IMR-90 (cell line): Measurements from ENCODE around the gene FABP6. TPM values are rescaled to one million over a fixed set of nuclear protein-coding genes. Genes with fewer than 3 reads are reported as not detected.
A peak's percentile ranks its signal among the peaks of the same experiment; 100 is the strongest.

Experiments
- ATAC-seq: fragments of 200-7000 bp; cut with Tn5 transposase; 2 replicates; pipeline ENCODE4 v1.9.1; 2020; ENCODE audit warnings: low read depth, mild to moderate bottlenecking, moderate library complexity
- BruUV-seq: library from RNA; stranded (reverse); fragments of 400-500 nt; replicated peaks from 2 replicates; lab custom pipeline; 2021; lab: Mats Ljungman, UMichigan
- CTCF ChIA-PET: fragments of 300-600 bp; formaldehyde crosslinking; extraction: SDS; loops from one replicate; lab custom pipeline; 2021; ENCODE audit warnings: antibody characterized with exemption; lab: Yijun Ruan, JAX
- POLR2A ChIA-PET: fragments of 300-600 bp; sonication (Branson Sonifier 250); formaldehyde crosslinking; loops from one replicate; lab custom pipeline; 2022; ENCODE audit warnings: antibody characterized with exemption; ENCODE audit not compliant: unreplicated experiment; lab: Charles Lee
- DNase-seq: peaks from one replicate; pipeline ENCODE4 v3.0.0; 2013
- H2AFZ ChIP-seq: replicated peaks from 2 replicates; pipeline ENCODE3; 2013; ENCODE audit warnings: low read length, mild to moderate bottlenecking; ENCODE audit not compliant: poor library complexity
- H2AK5ac ChIP-seq: 2 replicates; pipeline ENCODE4 v1.6.1; 2013; ENCODE audit warnings: low read depth, low read length, inconsistent platforms
- H2AK9ac ChIP-seq: replicated peaks from 2 replicates; pipeline ENCODE3; 2013; ENCODE audit warnings: mild to moderate bottlenecking, low read depth, low read length, moderate library complexity; ENCODE audit not compliant: poor library complexity
- H2BK120ac ChIP-seq: 2 replicates; pipeline ENCODE4 v1.6.1; 2013; ENCODE audit warnings: low read depth, low read length, inconsistent platforms
- H2BK15ac ChIP-seq: 3 replicates; pipeline ENCODE4 v1.6.1; 2013; ENCODE audit warnings: low read depth, low read length, inconsistent platforms
- H2BK20ac ChIP-seq: 2 replicates; pipeline ENCODE4 v1.6.1; 2013; ENCODE audit warnings: low read depth, mild to moderate bottlenecking, inconsistent platforms, low read length, moderate library complexity
- H2BK5ac ChIP-seq: 2 replicates; pipeline ENCODE4 v1.6.1; 2013; ENCODE audit warnings: mild to moderate bottlenecking, low read depth, low read length, inconsistent platforms; ENCODE audit not compliant: poor library complexity, severe bottlenecking
- H3K14ac ChIP-seq: replicated peaks from 2 replicates; pipeline ENCODE4 v1.6.1; 2013; ENCODE audit warnings: low read depth, low read length, inconsistent platforms
- H3K18ac ChIP-seq: 2 replicates; pipeline ENCODE4 v1.6.1; 2013; ENCODE audit warnings: low read depth, low read length, control low read depth
- H3K23ac ChIP-seq: 2 replicates; pipeline ENCODE4 v1.6.1; 2013; ENCODE audit warnings: low read depth, low read length, inconsistent platforms
- H3K27ac ChIP-seq: 2 replicates; pipeline ENCODE4 v1.5.1; 2013; ENCODE audit warnings: mild to moderate bottlenecking, control low read depth, low read length; ENCODE audit not compliant: insufficient read depth
- H3K27me3 ChIP-seq: 2 replicates; pipeline ENCODE4 v1.6.1; 2013; ENCODE audit warnings: low read length; ENCODE audit not compliant: control insufficient read depth, insufficient read depth
- H3K36me3 ChIP-seq: 2 replicates; pipeline ENCODE4 v1.6.1; 2013; ENCODE audit warnings: low read length, mixed read lengths; ENCODE audit not compliant: control insufficient read depth, insufficient read depth
- H3K4ac ChIP-seq: 2 replicates; pipeline ENCODE4 v1.6.1; 2013; ENCODE audit warnings: low read depth, low read length, inconsistent platforms
- H3K4me1 ChIP-seq: 2 replicates; pipeline ENCODE4 v1.6.1; 2013; ENCODE audit warnings: low read length, mixed read lengths; ENCODE audit not compliant: control insufficient read depth, insufficient read depth
- H3K4me2 ChIP-seq: 2 replicates; pipeline ENCODE4 v1.6.1; 2013; ENCODE audit warnings: low read depth, mild to moderate bottlenecking, control low read depth, low read length, moderate library complexity
- H3K4me3 ChIP-seq: 2 replicates; pipeline ENCODE4 v1.5.1; 2013; ENCODE audit warnings: low read depth, mild to moderate bottlenecking, control low read depth, low read length, moderate library complexity; ENCODE audit not compliant: insufficient read depth
- H3K56ac ChIP-seq: 2 replicates; pipeline ENCODE4 v1.6.1; 2013; ENCODE audit warnings: low read length, inconsistent platforms; ENCODE audit not compliant: insufficient read depth; ENCODE audit errors: extremely low read depth
- H3K79me1 ChIP-seq, 2 experiments: 2 replicates each; pipeline ENCODE4 v1.6.1; 2013; ENCODE audit warnings: low read length in 2 of 2, inconsistent platforms in 1 of 2, low read depth in 1 of 2
- H3K9ac ChIP-seq: 2 replicates; pipeline ENCODE4 v1.6.1; 2013; ENCODE audit warnings: low read depth, low read length, control low read depth
- H3K9me1 ChIP-seq: 2 replicates; pipeline ENCODE4 v1.6.1; 2013; ENCODE audit warnings: low read length, inconsistent platforms; ENCODE audit not compliant: insufficient read depth
- H3K9me3 ChIP-seq: 2 replicates; pipeline ENCODE4 v1.6.1; 2013; ENCODE audit warnings: low read length; ENCODE audit not compliant: control insufficient read depth, insufficient read depth
- H4K20me1 ChIP-seq: 2 replicates; pipeline ENCODE4 v1.6.1; 2013; ENCODE audit warnings: low read length, inconsistent platforms; ENCODE audit not compliant: insufficient read depth
- H4K5ac ChIP-seq: 2 replicates; pipeline ENCODE4 v1.6.1; 2013; ENCODE audit warnings: mild to moderate bottlenecking, low read depth, low read length, control low read depth
- H4K8ac ChIP-seq, 2 experiments: 2 replicates each; pipeline ENCODE4 v1.6.1; 2013; ENCODE audit warnings: low read depth in 2 of 2, low read length in 2 of 2, control low read depth in 1 of 2, inconsistent platforms in 1 of 2
- H4K91ac ChIP-seq: 2 replicates; pipeline ENCODE4 v1.6.1; 2013; ENCODE audit warnings: low read depth, low read length, inconsistent platforms; ENCODE audit not compliant: insufficient read depth
- CEBPB ChIP-seq: IDR thresholded peaks from 2 replicates; pipeline ENCODE4 v1.6.1; 2012; ENCODE audit warnings: low read depth, low read length, improper control_type of control experiment
- CHD1 ChIP-seq: IDR thresholded peaks from 2 replicates; pipeline ENCODE4 v1.6.1; 2012; ENCODE audit warnings: low read depth, low read length, improper control_type of control experiment
- ELK1 ChIP-seq: fragments of 150-350 bp; IDR thresholded peaks from 2 replicates; pipeline ENCODE4 v1.6.1; 2016; ENCODE audit warnings: low read depth, mild to moderate bottlenecking, low read length, moderate library complexity, borderline replicate concordance
- MAZ ChIP-seq: IDR thresholded peaks from 2 replicates; pipeline ENCODE4 v1.6.1; 2012; ENCODE audit warnings: low read depth, mild to moderate bottlenecking, low read length, improper control_type of control experiment, moderate library complexity, borderline replicate concordance
- MXI1 ChIP-seq: IDR thresholded peaks from 2 replicates; pipeline ENCODE4 v1.6.1; 2012; ENCODE audit warnings: low read depth, mild to moderate bottlenecking, low read length, moderate library complexity, borderline replicate concordance
- NFE2L2 ChIP-seq: fragments of 150-350 bp; IDR thresholded peaks from 2 replicates; pipeline ENCODE4 v1.6.1; 2016; ENCODE audit warnings: low read depth, mild to moderate bottlenecking, low read length
- POLR2A ChIP-seq: IDR thresholded peaks from 2 replicates; pipeline ENCODE4 v1.6.1; 2012; ENCODE audit warnings: mild to moderate bottlenecking, low read depth, low read length
- RAD21 ChIP-seq: IDR thresholded peaks from 2 replicates; pipeline ENCODE4 v1.6.1; 2012; ENCODE audit warnings: low read length, improper control_type of control experiment
- RCOR1 ChIP-seq: IDR thresholded peaks from 2 replicates; pipeline ENCODE4 v1.6.1; 2012; ENCODE audit warnings: mild to moderate bottlenecking, low read length, improper control_type of control experiment; ENCODE audit not compliant: insufficient replicate concordance
- RFX5 ChIP-seq: IDR thresholded peaks from 2 replicates; pipeline ENCODE4 v1.8.0; 2012; ENCODE audit warnings: low read depth, mild to moderate bottlenecking, low read length, moderate library complexity
- SMC3 ChIP-seq: fragments of 150-350 bp; IDR thresholded peaks from 2 replicates; pipeline ENCODE4 v1.6.1; 2016; ENCODE audit warnings: low read depth, mild to moderate bottlenecking, antibody characterized with exemption, low read length, moderate library complexity
- USF2 ChIP-seq: fragments of 150-350 bp; IDR thresholded peaks from 2 replicates; pipeline ENCODE4 v1.6.1; 2017; ENCODE audit warnings: mild to moderate bottlenecking, antibody characterized with exemption, low read length, low read depth
- WGBS, 2 experiments: methylation state at CpG; one replicate each; pipeline versions ENCODE4 v1.1.5 to v1.1.7; 2013; ENCODE audit warnings: missing lambda C conversion rate in 2 of 2; ENCODE audit not compliant: insufficient read length in 1 of 2; ENCODE audit errors: extremely low coverage in 2 of 2; 5-methylcytosine and 5-hydroxymethylcytosine counted together
- dilution Hi-C: fragments of 300-500 bp; cut with HindIII; formaldehyde crosslinking; loops from one replicate; pipeline ENCODE4 v1.14.3; 2018; ENCODE audit warnings: low sequenced_read_pairs; ENCODE audit not compliant: unreplicated experiment
- in situ Hi-C: fragments of 300-500 bp; cut with MboI; formaldehyde crosslinking; loops from 3 replicates; pipeline ENCODE4 v1.14.3; 2019; ENCODE audit warnings: low sequenced_read_pairs, inconsistent platforms, mixed read lengths
- intact Hi-C: fragments of 100-400 bp; cut with micrococcal nuclease; formaldehyde crosslinking; loops from 2 replicates; pipeline ENCODE4 v1.10.0; 2022
- polyA plus RNA-seq, 3 experiments: library from polyadenylated mRNA; depleted of rRNA; stranded (reverse); fragments of >200 nt; gene quantifications; 2 replicates each; pipeline ENCODE4 v1.2.3, GENCODE V29; 2012; ENCODE audit warnings: low replicate concordance in 1 of 3
- total RNA-seq: library from RNA; depleted of rRNA; stranded (reverse); fragments of >200 nt; gene quantifications from 2 replicates; pipeline ENCODE4 v1.2.3, GENCODE V29; 2012

The FABP6 gene
- total and polyA plus RNA-seq, 2 of the 4 experiments (the other 2 are of a cell fraction): not detected

GRCh38 chr5:160227012-160227411 lies 2.3 kb upstream of the FABP6 start:
- Histone ChIP-seq H2AK5ac (no peak overlapping the region), H3K9me3 (no peaks in the 10 kb centered on the region), H3K18ac (no peak overlapping the region), H3K4me2 (no peak overlapping the region), H3K14ac (no peak overlapping the region), H2AFZ (no peak overlapping the region), H3K27me3 (no peaks in the 10 kb centered on the region; the same call in 1 of the 2 replicates), H2BK120ac (no peak overlapping the region), H3K9ac (no peak overlapping the region), H2BK5ac (no peak overlapping the region), H3K9me1 (0 out of 2 replicates have a peak, but pooled peaks cover 3% of the 10 kb centered on the region), H3K23ac (no peak overlapping the region), H4K91ac (no peak overlapping the region), H2AK9ac (no peak overlapping the region), H3K4me3 (no peak overlapping the region), H3K27ac (no peak overlapping the region), H2BK15ac (no peak overlapping the region), H3K56ac (no peak overlapping the region), H3K4me1 (no peaks in the 10 kb centered on the region), H4K20me1 (no peaks in the 10 kb centered on the region), H3K79me1 (no peaks in the 10 kb centered on the region), H3K4ac (no peak overlapping the region), H4K8ac (no peak overlapping the region), H4K5ac (no peak overlapping the region), H3K36me3 (no peaks in the 10 kb centered on the region), H2BK20ac (no peak overlapping the region)
- POLR2A ChIA-PET: no interaction called here
- WGBS, 2 experiments: no CpG with 5 or more reads among the region's 2 CpGs
- dilution Hi-C loops: no loop called here
- intact Hi-C loops: no loop called here
- DNase-seq (peak; percentile 4), ATAC-seq (no peak)
- no TSS peak for BruUV-seq
- in situ Hi-C loops: no loop called here
- TF ChIP-seq MAZ: no peak
- no peak for TF ChIP-seq RAD21
- no peak for TF ChIP-seq SMC3
- no peak for TF ChIP-seq MXI1
- TF ChIP-seq CHD1: no peak
- no peak for TF ChIP-seq RFX5
- TF ChIP-seq CEBPB: no peak
- TF ChIP-seq RCOR1: no peak
- no peak for TF ChIP-seq ELK1
- TF ChIP-seq POLR2A: no peak
- no peak for TF ChIP-seq NFE2L2
- no peak for TF ChIP-seq USF2
- CTCF ChIA-PET: interaction anchor here (0.6 kb wide), 1 partner anchor 9 kb away, joined by 3 read pairs; no protein-coding TSS in a partner anchor
